Measurements from ENCODE around the gene MDK. TPM values are rescaled to one million over a fixed set of nuclear protein-coding genes. Genes with fewer than 3 reads are reported as not detected.

Gene MDK, protein sequence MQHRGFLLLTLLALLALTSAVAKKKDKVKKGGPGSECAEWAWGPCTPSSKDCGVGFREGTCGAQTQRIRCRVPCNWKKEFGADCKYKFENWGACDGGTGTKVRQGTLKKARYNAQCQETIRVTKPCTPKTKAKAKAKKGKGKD
- total RNA-seq = 10 to 100 TPM in 1 of 2 donors, 1 to 10 TPM in 1; 8.5 to 12.9 TPM

DNA sequence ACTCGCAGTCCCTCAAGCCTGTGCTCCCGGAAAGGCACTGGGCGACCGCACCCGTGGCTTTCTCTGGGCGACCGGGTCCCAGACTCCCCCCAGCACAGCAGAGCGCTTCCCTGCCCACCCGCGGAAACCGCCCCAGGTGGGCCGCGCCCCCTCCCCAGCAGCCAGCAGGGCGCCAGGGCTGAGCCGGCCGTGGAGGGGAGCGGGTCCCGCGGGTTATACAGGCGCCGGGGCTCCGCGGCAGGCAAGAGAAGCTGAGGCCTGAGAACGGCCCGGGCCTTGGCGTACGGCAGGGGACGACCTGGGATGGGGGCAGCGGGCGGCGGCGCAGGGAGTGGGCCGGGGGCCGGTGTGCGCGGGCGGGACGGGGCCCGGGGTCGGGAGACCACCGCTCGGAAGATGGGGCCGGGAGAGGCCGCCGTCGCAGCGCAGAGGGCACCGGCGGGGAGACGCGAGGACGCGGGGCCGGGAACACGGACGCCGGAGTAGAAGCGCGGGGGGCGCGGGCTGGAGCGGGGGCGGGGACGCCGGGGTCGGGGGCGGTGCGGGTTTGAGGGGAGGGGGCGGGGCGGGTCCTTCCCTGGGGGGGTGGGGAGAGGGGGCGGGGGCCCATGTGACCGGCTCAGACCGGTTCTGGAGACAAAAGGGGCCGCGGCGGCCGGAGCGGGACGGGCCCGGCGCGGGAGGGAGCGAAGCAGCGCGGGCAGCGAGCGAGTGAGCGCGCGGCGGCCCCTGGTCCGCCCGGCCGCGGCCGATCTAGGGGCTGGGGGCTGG, at the start of gene MDK:
MDK (plus strand) TSS at position 622 of the 771 bp plus-strand sequence. CDS start 389 bp downstream, outside the sequence.
- Mint-ChIP-seq H3K36me3 (ENCODE audit: low read depth) (peaks cover 20% of the 10 kb centered on the region), H3K4me3 (peak within 1 kb of the TSS; percentile 71), H3K27ac (no peak within 1 kb of the TSS), H3K27me3 (peaks cover 17% of the 10 kb centered on the region), H3K9me3 (no peaks in the 10 kb centered on the region), H3K4me1 (peaks cover 4% of the 10 kb centered on the region)
- ATAC-seq (replicated peaks) = peak; percentile 20

DNA sequence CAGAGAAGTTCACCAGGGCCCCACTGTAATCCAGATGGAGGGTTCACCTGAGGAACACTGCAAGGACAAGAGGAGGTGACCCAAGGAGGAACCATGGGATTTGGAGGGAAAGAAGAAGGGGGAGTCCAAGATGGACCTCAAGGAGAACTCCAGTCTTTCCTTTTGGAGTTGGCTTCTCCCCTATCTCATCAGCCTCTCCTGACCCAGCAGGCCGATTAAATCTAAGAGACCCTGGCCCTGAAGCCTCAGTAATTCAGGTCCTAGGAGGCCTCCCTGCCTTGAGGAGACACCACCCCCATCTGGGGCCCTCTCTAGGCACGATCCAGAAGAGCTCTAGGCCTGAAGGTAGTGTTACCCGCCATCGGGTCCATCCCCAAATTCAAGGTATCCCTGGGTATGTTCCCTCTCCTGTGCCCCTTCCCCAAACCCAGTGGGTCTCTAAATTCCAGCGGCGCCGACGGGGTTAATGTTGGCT, 49.3 kb upstream of the MDK start:
- no peaks in the 10 kb centered on the region for H3K27me3 Mint-ChIP-seq
- no peaks in the 10 kb centered on the region for H3K9me3 Mint-ChIP-seq
- peaks cover 22% of the 10 kb centered on the region for H3K4me1 Mint-ChIP-seq
- no peak overlapping the region for H3K27ac Mint-ChIP-seq
- H3K36me3 Mint-ChIP-seq (ENCODE audit: low read depth) = no peaks in the 10 kb centered on the region
- peak overlapping the region; percentile 67 for H3K4me3 Mint-ChIP-seq
- ATAC-seq (replicated peaks) = no peak

DNA sequence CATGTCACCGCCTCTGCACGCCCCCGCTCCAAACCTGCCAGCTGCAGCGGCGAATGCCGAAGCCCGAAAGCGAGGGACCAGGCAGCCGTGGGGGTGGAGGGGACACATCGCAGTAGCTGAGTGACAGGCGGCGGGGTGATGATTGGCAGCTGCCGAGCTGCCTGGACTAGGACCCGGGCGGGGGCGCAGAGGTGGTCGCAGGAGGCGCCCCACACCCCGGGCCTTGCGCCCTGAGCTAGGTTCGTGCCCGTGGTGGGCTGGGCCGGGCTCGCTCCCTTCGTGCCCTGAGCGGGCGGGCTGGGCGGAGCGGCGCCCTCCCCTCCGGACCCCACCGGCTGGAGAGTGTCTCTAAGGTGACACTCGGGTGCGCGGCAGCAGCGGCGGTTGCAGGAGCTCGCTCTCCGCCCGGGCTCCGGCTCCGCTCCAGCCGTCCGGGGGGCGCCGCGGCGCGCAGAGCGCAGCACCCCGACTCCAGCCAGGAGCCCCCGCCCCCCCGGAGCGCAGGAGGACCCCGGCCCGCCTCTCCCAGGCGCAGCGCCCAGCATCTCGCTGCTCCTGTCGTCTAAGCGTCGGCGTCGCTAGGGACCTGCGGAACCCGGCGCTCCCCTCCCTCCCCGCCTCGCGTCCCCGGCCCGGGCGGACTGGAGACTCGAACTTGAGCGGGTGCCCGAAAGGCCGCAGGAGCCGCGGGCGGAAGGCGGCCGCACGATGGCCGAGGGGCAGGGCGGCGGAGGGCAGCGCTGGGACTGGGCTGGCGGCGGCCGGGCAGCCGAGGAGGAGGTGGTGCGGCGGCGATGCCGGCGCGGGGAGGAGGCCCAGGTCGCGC, 48.7 kb upstream of the MDK start:
- no peaks in the 10 kb centered on the region for H3K27me3 Mint-ChIP-seq
- peak; percentile 48 for ATAC-seq (replicated peaks)
- H3K9me3 Mint-ChIP-seq = no peaks in the 10 kb centered on the region
- H3K27ac Mint-ChIP-seq = no peak overlapping the region
- H3K4me3 Mint-ChIP-seq = peak overlapping the region; percentile 73
- H3K36me3 Mint-ChIP-seq (ENCODE audit: low read depth) = no peaks in the 10 kb centered on the region
- H3K4me1 Mint-ChIP-seq = peaks cover 19% of the 10 kb centered on the region

DNA sequence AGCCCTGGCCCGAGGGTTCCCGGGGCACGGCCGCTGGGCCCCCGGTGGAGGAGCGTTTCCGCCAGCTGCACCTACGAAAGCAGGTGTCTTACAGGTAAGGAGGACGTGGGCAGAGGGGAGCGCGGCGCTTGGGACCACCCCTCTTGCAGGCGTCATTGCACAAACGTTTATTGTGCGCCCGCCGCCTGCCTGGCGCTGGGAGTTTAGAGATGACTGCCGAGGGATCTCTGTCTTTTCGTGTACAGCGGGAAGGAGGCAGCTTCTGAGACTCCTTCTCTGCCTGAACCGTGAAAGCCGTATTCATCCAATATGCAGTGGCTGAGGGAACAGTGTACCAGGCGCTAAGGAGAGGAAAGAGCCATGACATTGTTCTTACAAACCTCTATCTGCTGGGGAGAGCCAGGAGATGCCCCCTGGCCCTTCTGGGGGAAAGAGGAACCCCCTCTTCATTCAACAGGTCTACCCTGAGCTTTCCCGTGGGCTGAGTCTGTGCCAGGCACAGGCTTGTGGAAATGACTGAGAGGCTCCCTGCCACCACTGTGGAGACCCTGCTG, 48.0 kb upstream of the MDK start:
- Mint-ChIP-seq H3K27me3 (no peaks in the 10 kb centered on the region), H3K9me3 (no peaks in the 10 kb centered on the region), H3K4me3 (peak overlapping the region; percentile 73), H3K27ac (no peak overlapping the region), H3K4me1 (peaks cover 19% of the 10 kb centered on the region), H3K36me3 (ENCODE audit: low read depth) (no peaks in the 10 kb centered on the region)
- ATAC-seq (replicated peaks) = peak; percentile 33

- H3K27me3 Mint-ChIP-seq = no peaks in the 10 kb centered on the region
- no peaks in the 10 kb centered on the region for H3K9me3 Mint-ChIP-seq
- H3K4me3 Mint-ChIP-seq = peak overlapping the region; percentile 73
- H3K36me3 Mint-ChIP-seq (ENCODE audit: low read depth) = no peaks in the 10 kb centered on the region
- ATAC-seq (replicated peaks) = no peak
- H3K27ac Mint-ChIP-seq = no peak overlapping the region
- H3K4me1 Mint-ChIP-seq = peaks cover 19% of the 10 kb centered on the region
These were observed 47.3 kb upstream of the MDK start for GRCh38 chr11:46334211-46334610.

DNA sequence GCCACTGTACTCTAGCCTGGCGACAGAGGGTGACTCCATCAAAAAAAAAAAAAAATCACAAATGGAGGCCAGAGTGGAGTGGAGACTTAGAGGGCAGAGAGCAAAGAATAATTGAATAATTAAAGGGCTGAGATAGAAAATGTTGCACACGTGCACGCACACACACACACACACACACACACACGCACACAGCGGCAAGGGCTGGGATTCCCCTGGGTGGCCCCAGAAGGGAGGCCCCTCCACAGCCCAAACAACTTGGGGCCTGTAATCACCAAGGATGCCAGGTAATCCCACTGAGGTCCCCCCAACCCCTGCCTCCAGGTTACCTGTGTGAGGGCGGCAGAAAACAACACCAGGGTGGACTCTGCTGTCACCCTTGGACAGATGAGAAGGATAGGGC, 46.2 kb upstream of the MDK start:
- Mint-ChIP-seq H3K4me1 (peaks cover 18% of the 10 kb centered on the region), H3K27ac (no peak overlapping the region), H3K4me3 (no peak overlapping the region), H3K9me3 (no peaks in the 10 kb centered on the region), H3K27me3 (no peaks in the 10 kb centered on the region), H3K36me3 (ENCODE audit: low read depth) (no peaks in the 10 kb centered on the region)
- ATAC-seq (replicated peaks) = no peak

DNA sequence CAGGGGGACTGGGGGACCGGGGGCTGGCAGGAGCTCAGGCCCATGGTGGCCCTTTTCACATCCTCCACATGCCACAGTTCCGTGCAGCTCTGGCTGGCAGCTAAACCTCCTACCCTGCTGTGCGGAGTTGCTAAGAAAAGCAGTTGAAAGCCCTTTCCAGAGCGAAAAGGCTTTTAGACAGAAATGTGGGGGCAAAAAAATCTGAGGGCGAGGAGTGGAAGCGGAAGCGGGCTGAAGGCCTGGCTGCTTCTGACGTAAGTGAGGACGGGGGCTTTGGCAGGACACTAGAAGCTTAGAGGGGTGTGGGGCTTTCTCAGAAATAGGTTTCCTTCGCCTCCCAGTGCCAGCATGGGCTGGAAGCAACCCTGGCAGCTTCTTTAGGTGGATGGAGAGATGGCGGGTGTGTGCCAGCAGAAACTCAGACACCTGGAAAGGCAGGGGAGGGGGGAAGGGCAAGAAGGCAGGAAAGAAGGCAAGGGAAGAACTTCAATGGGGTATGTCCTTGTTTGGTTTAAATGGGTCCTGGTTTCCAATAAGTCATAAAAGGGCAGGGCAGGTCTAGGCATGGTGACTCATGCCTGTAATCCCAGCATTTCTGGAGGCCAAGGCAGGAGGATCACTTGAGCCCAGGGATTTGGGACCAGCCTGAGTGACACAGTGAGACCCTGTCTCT, 45.4 kb upstream of the MDK start:
- Mint-ChIP-seq H3K9me3 (no peaks in the 10 kb centered on the region), H3K4me1 (peaks cover 10% of the 10 kb centered on the region), H3K27me3 (no peaks in the 10 kb centered on the region), H3K36me3 (ENCODE audit: low read depth) (no peaks in the 10 kb centered on the region), H3K27ac (no peak overlapping the region), H3K4me3 (no peak overlapping the region)
- ATAC-seq (replicated peaks) = no peak

DNA sequence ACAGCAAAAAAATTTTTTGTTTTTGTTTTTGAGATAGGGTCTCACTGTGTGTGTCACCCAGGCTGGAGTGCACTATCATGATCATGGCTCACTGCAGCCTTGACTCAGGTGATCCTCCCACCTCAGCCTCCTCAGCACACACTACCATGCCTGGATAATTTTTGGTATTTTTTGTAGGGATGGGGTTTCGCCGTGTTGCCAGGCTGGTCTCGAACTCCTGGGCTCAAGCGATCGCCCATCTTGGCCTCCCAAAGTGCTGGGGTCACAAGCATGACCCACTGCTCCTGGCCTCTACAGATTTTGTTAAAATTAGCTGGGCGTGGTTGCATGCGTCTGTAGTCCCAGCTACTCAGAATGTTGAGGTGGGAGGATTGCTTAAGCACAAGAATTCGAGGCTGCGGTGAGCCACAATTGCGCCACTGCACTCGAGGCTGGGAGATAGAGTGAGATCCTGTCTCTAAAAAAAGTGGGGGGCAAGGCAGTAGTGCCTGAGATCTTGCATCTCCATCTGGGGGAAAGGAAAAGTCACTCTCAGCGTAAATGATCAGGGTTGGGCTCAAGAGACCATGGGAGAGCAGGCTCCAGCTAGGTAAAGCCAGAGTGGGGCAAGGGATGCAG, 44.8 kb upstream of the MDK start:
- Mint-ChIP-seq H3K27me3 (no peaks in the 10 kb centered on the region), H3K4me1 (peaks cover 8% of the 10 kb centered on the region), H3K36me3 (ENCODE audit: low read depth) (no peaks in the 10 kb centered on the region), H3K27ac (no peak overlapping the region), H3K9me3 (no peaks in the 10 kb centered on the region), H3K4me3 (no peak overlapping the region)
- ATAC-seq (replicated peaks) = no peak

GRCh38 chr11:46337626-46338345, 43.7 kb upstream of the MDK start:
- no peaks in the 10 kb centered on the region for H3K27me3 Mint-ChIP-seq

DNA sequence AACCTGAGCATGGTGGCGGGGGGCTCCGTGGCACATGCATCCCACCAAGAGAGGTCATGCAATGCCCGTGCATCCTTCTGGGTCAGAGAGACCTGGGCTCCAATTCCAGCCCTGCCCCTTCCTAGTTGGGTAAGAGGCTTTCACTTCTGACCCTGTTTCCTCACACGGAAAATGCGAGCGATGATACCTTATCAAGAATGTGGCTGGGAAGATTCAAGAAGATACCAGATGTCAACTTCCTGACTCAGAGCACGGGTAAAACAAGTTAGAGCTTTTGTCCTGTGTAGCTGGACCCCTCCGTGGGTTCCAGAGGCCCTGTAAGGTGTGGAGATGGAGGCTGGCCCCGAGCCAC, 42.9 kb upstream of the MDK start:
- no peak for ATAC-seq (replicated peaks)
- no peaks in the 10 kb centered on the region for H3K27me3 Mint-ChIP-seq
- H3K27ac Mint-ChIP-seq = no peak overlapping the region
- no peak overlapping the region for H3K4me3 Mint-ChIP-seq
- peaks cover 8% of the 10 kb centered on the region for H3K4me1 Mint-ChIP-seq
- no peaks in the 10 kb centered on the region for H3K36me3 Mint-ChIP-seq (ENCODE audit: low read depth)
- no peaks in the 10 kb centered on the region for H3K9me3 Mint-ChIP-seq

More at GRCh38 chr11:46337626-46338345, 43.7 kb upstream of the MDK start:
- Mint-ChIP-seq H3K4me3 (no peak overlapping the region), H3K4me1 (peaks cover 8% of the 10 kb centered on the region), H3K27ac (no peak overlapping the region), H3K36me3 (ENCODE audit: low read depth) (no peaks in the 10 kb centered on the region), H3K9me3 (no peaks in the 10 kb centered on the region)
- ATAC-seq (replicated peaks) = no peak

DNA sequence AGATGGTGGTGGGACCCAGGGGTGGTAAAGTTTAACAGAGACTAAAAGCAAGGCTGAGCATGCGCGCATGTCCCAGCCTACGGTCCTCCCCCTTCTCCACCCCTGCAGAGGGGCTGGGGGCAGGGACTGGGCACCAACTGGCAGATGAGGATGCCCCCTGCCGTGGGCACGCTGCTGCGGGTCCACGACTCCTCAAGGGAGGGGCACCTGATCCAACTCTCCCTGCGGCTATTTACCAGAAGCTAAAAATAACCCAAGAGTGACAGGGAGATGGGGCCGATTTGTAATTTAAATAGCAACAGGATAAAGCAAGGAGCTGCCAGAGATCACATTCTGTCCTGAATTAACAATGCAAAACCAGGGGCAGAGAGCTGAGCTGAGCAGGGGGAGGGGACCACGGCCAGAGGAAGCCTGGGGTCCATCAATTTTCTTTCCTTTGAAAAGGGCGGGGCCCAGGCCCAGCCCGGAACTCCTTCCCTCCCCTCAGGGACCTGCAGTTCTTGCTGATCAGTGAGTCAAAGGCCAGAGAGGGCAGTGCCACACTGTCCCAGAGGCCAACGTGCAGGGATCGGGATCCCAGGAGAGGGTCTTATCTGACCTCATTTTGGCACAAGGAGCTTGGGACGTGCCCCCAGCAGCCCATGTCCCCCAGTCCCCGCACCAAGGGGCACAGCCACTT, 42.3 kb upstream of the MDK start:
- no peak overlapping the region for H3K4me3 Mint-ChIP-seq
- no peaks in the 10 kb centered on the region for H3K9me3 Mint-ChIP-seq
- H3K4me1 Mint-ChIP-seq = peaks cover 8% of the 10 kb centered on the region
- H3K27ac Mint-ChIP-seq = no peak overlapping the region
- H3K36me3 Mint-ChIP-seq (ENCODE audit: low read depth) = no peaks in the 10 kb centered on the region
- no peak for ATAC-seq (replicated peaks)
- H3K27me3 Mint-ChIP-seq = no peaks in the 10 kb centered on the region

GRCh38 chr11:46339816-46340215, 41.7 kb upstream of the MDK start:
- H3K4me1 Mint-ChIP-seq = peaks cover 10% of the 10 kb centered on the region
- H3K27me3 Mint-ChIP-seq = no peaks in the 10 kb centered on the region
- no peaks in the 10 kb centered on the region for H3K9me3 Mint-ChIP-seq
- H3K27ac Mint-ChIP-seq = no peak overlapping the region
- H3K4me3 Mint-ChIP-seq = no peak overlapping the region
- ATAC-seq (replicated peaks) = no peak
- H3K36me3 Mint-ChIP-seq (ENCODE audit: low read depth) = no peaks in the 10 kb centered on the region

GRCh38 chr11:46341454-46341853, 40.0 kb upstream of the MDK start:
- Mint-ChIP-seq H3K36me3 (ENCODE audit: low read depth) (no peaks in the 10 kb centered on the region), H3K27me3 (no peaks in the 10 kb centered on the region), H3K4me3 (no peak overlapping the region), H3K9me3 (no peaks in the 10 kb centered on the region), H3K27ac (peak overlapping the region; percentile 11), H3K4me1 (peaks cover 24% of the 10 kb centered on the region)
- ATAC-seq (replicated peaks) = no peak
